ENCODE results near the gene TSPAN3.

- TF ChIP-seq, protein P1, sequence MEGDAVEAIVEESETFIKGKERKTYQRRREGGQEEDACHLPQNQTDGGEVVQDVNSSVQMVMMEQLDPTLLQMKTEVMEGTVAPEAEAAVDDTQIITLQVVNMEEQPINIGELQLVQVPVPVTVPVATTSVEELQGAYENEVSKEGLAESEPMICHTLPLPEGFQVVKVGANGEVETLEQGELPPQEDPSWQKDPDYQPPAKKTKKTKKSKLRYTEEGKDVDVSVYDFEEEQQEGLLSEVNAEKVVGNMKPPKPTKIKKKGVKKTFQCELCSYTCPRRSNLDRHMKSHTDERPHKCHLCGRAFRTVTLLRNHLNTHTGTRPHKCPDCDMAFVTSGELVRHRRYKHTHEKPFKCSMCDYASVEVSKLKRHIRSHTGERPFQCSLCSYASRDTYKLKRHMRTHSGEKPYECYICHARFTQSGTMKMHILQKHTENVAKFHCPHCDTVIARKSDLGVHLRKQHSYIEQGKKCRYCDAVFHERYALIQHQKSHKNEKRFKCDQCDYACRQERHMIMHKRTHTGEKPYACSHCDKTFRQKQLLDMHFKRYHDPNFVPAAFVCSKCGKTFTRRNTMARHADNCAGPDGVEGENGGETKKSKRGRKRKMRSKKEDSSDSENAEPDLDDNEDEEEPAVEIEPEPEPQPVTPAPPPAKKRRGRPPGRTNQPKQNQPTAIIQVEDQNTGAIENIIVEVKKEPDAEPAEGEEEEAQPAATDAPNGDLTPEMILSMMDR (IDR thresholded peaks at IDR 0.05), result no peak
- TF ChIP-seq POLR2A (IDR thresholded peaks at IDR 0.05), result no peak
Observed at GRCh38 chr15:77014132-77015081, 56.5 kb downstream of the TSPAN3 start.
